Measurements from ENCODE around the gene MARS2. TPM values are rescaled to one million over a fixed set of nuclear protein-coding genes. Genes with fewer than 3 reads are reported as not detected.
A peak's percentile ranks its signal among the peaks of the same experiment; 100 is the strongest.

Gene MARS2
- total RNA-seq, 4 donors from 2014 or later = 9.9 to 14.5 (median 12.3) TPM

- Histone ChIP-seq H3K27ac (no peak overlapping the region), H3K4me3 (no peak overlapping the region), H3K36me3 (no peaks in the 10 kb centered on the region), H3K27me3 (no peaks in the 10 kb centered on the region), H3K9me3 (no peaks in the 10 kb centered on the region), H3K4me1 (peaks cover 0 to 13% (median 2%) of the 10 kb centered on the region in 3 donors)
- 88 to 96% methylated on average over 2 of the region's 3 CpGs for WGBS, 2 donors
- intact Hi-C loops (cut with DNase I) = loop anchor here (10.0 kb wide), 1 partner anchor 186 kb away; the partner anchor contains the start of gene MOB4
- TF ChIP-seq CTCF (IDR thresholded peaks at IDR 0.05) (no peak), POLR2A (IDR thresholded peaks at IDR 0.05) (no peak)
- DNase-seq = no peak
Observed at GRCh38 chr2:197700960-197701359, 4.2 kb upstream of the MARS2 start.

- Histone ChIP-seq H3K27ac (peak overlapping the region; percentile 76 to 89 (median 87)), H3K9me3 (no peaks in the 10 kb centered on the region), H3K4me1 (peaks cover 21 to 46% (median 25%) of the 10 kb centered on the region in 3 donors), H3K4me3 (peak overlapping the region; percentile 75 to 96 (median 88)), H3K27me3 (no peaks in the 10 kb centered on the region), H3K36me3 (peaks cover 0 to 2% (median 0%) of the 10 kb centered on the region in 3 donors)
- TF ChIP-seq POLR2A (IDR thresholded peaks at IDR 0.05) (no peak), CTCF (IDR thresholded peaks at IDR 0.05) (no peak)
- intact Hi-C loops (cut with DNase I) = loop anchor here (10.0 kb wide), 1 partner anchor 190 kb away; the partner anchor contains the start of gene MOB4
- WGBS, 2 donors = 0 to 3% methylated on average over 5 of the region's 5 CpGs
- no peak for DNase-seq
Observed at GRCh38 chr2:197704434-197705120, 592 bp upstream of the MARS2 start.

- Histone ChIP-seq H3K27me3 (no peaks in the 10 kb centered on the region), H3K27ac (peak overlapping the region; percentile 55 to 89 (median 84)), H3K4me3 (peak overlapping the region; percentile 75 to 96 (median 88)), H3K4me1 (peaks cover 21 to 54% (median 25%) of the 10 kb centered on the region in 3 donors), H3K9me3 (no peaks in the 10 kb centered on the region), H3K36me3 (peaks cover 0 to 15% (median 0%) of the 10 kb centered on the region in 3 donors)
- intact Hi-C loops (cut with DNase I) = loop anchor here (10.0 kb wide), 1 partner anchor 191 kb away; the partner anchor contains the start of gene MOB4
- no peak for DNase-seq
- no peak for TF ChIP-seq CTCF (IDR thresholded peaks at IDR 0.05)
- TF ChIP-seq POLR2A (IDR thresholded peaks at IDR 0.05) = no peak
- WGBS, 2 donors = 14 to 38% methylated on average over 12 to 18 of the region's 38 CpGs
Observed at GRCh38 chr2:197705912-197706838, 1.0 kb downstream of the MARS2 start.

GRCh38 chr2:197706839-197707207, 1.7 kb downstream of the MARS2 start:
- H3K27me3 ChIP-seq = no peaks in the 10 kb centered on the region
- whole genome bisulfite sequencing, 2 donors = 49 to 50% methylated on average over 4 of the region's 5 CpGs
- peaks cover 21 to 54% (median 25%) of the 10 kb centered on the region in 3 donors for H3K4me1 ChIP-seq
- peak overlapping the region in 1 of 4 donors; percentile 22 for H3K27ac ChIP-seq
- H3K4me3 ChIP-seq = peak overlapping the region; percentile 75 to 96 (median 88)
- DNase-seq = no peak
- intact Hi-C loops (cut with DNase I) = loop anchor here (10.0 kb wide), 1 partner anchor 192 kb away; the partner anchor contains the start of gene MOB4
- H3K36me3 ChIP-seq = peaks cover 0 to 21% (median 0%) of the 10 kb centered on the region in 3 donors
- H3K9me3 ChIP-seq = no peaks in the 10 kb centered on the region
- TF ChIP-seq POLR2A (IDR thresholded peaks at IDR 0.05) (no peak), CTCF (IDR thresholded peaks at IDR 0.05) (no peak)

All from esophagus squamous epithelium (tissue), 5 donors.